Endothelial cell of umbilical vein (primary cell): ENCODE results near the gene OPCML. TPM values are rescaled to one million over a fixed set of nuclear protein-coding genes. Genes with fewer than 3 reads are reported as not detected.

Source experiments
- BruUV-seq: library from RNA; stranded (reverse); fragments of 400-500 nt; replicated peaks from 2 replicates; lab custom pipeline; 2021; lab: Mats Ljungman, UMichigan
- CTCF ChIA-PET: fragments of 300-600, 350-600 bp; sonication (Branson Sonifier 250); formaldehyde crosslinking; loops from one replicate; lab custom pipeline; 2021; ENCODE audit warnings: antibody characterized with exemption, inconsistent platforms; lab: Charles Lee
- POLR2A ChIA-PET: fragments of 300-600, 350-600 bp; sonication (Branson Sonifier 250); formaldehyde crosslinking; loops from one replicate; lab custom pipeline; 2021; ENCODE audit warnings: antibody characterized with exemption, inconsistent platforms; lab: Charles Lee
- DNase-seq: peaks from one replicate; pipeline ENCODE4 v3.0.0-alpha.2; 2011; ENCODE audit warnings: low read depth, low spot score
- FAIRE-seq: peaks from 2 replicates; lab custom pipeline; 2011; peaks lifted over from hg19 to GRCh38; lab: Jason Lieb, UNC
- H2AFZ ChIP-seq: 2 replicates; pipeline ENCODE4 v1.6.0; 2012; ENCODE audit warnings: low read depth, low read length, control low read depth, inconsistent platforms
- H3K27ac ChIP-seq: 2 replicates; pipeline ENCODE4 v1.5.1; 2011; ENCODE audit warnings: low read depth, mild to moderate bottlenecking, control low read depth, low read length, moderate library complexity; ENCODE audit not compliant: insufficient read depth
- H3K27me3 ChIP-seq, 2 experiments: 2 replicates each; pipeline versions ENCODE4 v1.6.0 to v1.6.1; 2011; ENCODE audit warnings: low read length in 2 of 2, mixed read lengths in 1 of 2; ENCODE audit not compliant: control insufficient read depth in 2 of 2, insufficient read depth in 2 of 2
- H3K36me3 ChIP-seq, 2 experiments: 2 replicates in 1 of 2; 3 replicates in 1 of 2; pipeline ENCODE4 v1.5.1; 2011; ENCODE audit warnings: low read length in 2 of 2, mild to moderate bottlenecking in 1 of 2, moderate library complexity in 1 of 2; ENCODE audit not compliant: control insufficient read depth in 2 of 2, insufficient read depth in 2 of 2; ENCODE audit errors: extremely low read depth in 1 of 2
- H3K4me1 ChIP-seq: 3 replicates; pipeline ENCODE4 v1.5.1; 2011; ENCODE audit warnings: mild to moderate bottlenecking, low read length; ENCODE audit not compliant: control insufficient read depth, insufficient read depth; ENCODE audit errors: extremely low read depth
- H3K4me2 ChIP-seq: 2 replicates; pipeline ENCODE4 v1.6.1; 2011; ENCODE audit warnings: low read length, control low read depth, mixed read lengths; ENCODE audit not compliant: insufficient read depth
- H3K4me3 ChIP-seq, 3 experiments: fragments of 200-600 bp in 1 of 3; sonication (generic), shearing (Covaris generic) in 1 of 3; replicated peaks in 1 of 3; 2 replicates each; pipeline ENCODE4 v1.5.1; 2011 to 2016; ENCODE audit warnings: control low read depth in 3 of 3, low read length in 3 of 3, mild to moderate bottlenecking in 2 of 3, inconsistent platforms in 1 of 3, low read depth in 1 of 3, moderate library complexity in 1 of 3; ENCODE audit not compliant: insufficient read depth in 1 of 3
- H3K79me2 ChIP-seq: 2 replicates; pipeline ENCODE4 v1.6.0; 2012; ENCODE audit warnings: low read length, inconsistent platforms; ENCODE audit not compliant: control insufficient read depth, insufficient read depth
- H3K9ac ChIP-seq: replicated peaks from 2 replicates; pipeline ENCODE3; 2011; ENCODE audit warnings: low read length, control low read depth; ENCODE audit not compliant: insufficient read depth; ENCODE audit errors: extremely low read depth
- H3K9me1 ChIP-seq: replicated peaks from 3 replicates; pipeline ENCODE4 v1.6.0; 2011; ENCODE audit warnings: mild to moderate bottlenecking, low read length; ENCODE audit not compliant: control insufficient read depth, insufficient read depth; ENCODE audit errors: extremely low read depth
- H3K9me3 ChIP-seq: replicated peaks from 2 replicates; pipeline ENCODE4 v1.5.1; 2012; ENCODE audit warnings: low read length, inconsistent platforms; ENCODE audit not compliant: control insufficient read depth, insufficient read depth
- H4K20me1 ChIP-seq: replicated peaks from 2 replicates; pipeline ENCODE3; 2011; ENCODE audit warnings: mild to moderate bottlenecking, low read length; ENCODE audit not compliant: control insufficient read depth, insufficient read depth; ENCODE audit errors: extremely low read depth
- EZH2 ChIP-seq: IDR thresholded peaks from 2 replicates; pipeline ENCODE4 v1.6.1; 2012; ENCODE audit warnings: borderline replicate concordance, low read depth, mild to moderate bottlenecking, moderate library complexity, low read length, inconsistent platforms; ENCODE audit not compliant: severe bottlenecking
- FOS ChIP-seq: IDR thresholded peaks from 2 replicates; pipeline ENCODE4 v1.6.1; 2011; ENCODE audit warnings: mild to moderate bottlenecking, low read length, moderate library complexity, borderline replicate concordance; ENCODE audit not compliant: insufficient read depth
- GATA2 ChIP-seq: IDR thresholded peaks from 2 replicates; pipeline ENCODE4 v1.7.0; 2011; ENCODE audit warnings: low read depth, mild to moderate bottlenecking, moderate library complexity, mixed read lengths, low read length; ENCODE audit not compliant: insufficient read length, insufficient read depth
- JUN ChIP-seq: IDR thresholded peaks from 2 replicates; pipeline ENCODE4 v1.6.1; 2011; ENCODE audit warnings: borderline replicate concordance, low read depth; ENCODE audit not compliant: insufficient read length, insufficient read depth
- MYC ChIP-seq: IDR thresholded peaks from one replicate; pipeline ENCODE4 v1.6.1; 2011; ENCODE audit warnings: mild to moderate bottlenecking, low read depth, low read length
- POLR2A ChIP-seq: IDR thresholded peaks from 2 replicates; pipeline ENCODE4 v1.6.1; 2012; ENCODE audit warnings: low read depth, mild to moderate bottlenecking, control low read depth, low read length
- POLR2AphosphoS5 ChIP-seq: IDR thresholded peaks from 2 replicates; pipeline ENCODE4 v1.6.1; 2012; ENCODE audit warnings: low read depth, mild to moderate bottlenecking, control low read depth, low read length, moderate library complexity; ENCODE audit not compliant: insufficient read depth
- dilution Hi-C: fragments of 300-500 bp; cut with MboI; formaldehyde crosslinking; loops from one replicate; pipeline ENCODE4 v1.15.0; 2019; ENCODE audit warnings: low sequenced_read_pairs; ENCODE audit not compliant: extremely low pct_ligation_motif_present
- intact Hi-C: fragments of 100-400 bp; cut with micrococcal nuclease; formaldehyde crosslinking; loops from one replicate; pipeline ENCODE4 v1.10.0; 2022
- polyA plus RNA-seq, 4 experiments: library from polyadenylated mRNA; depleted of rRNA in 3 of 4; stranded (reverse) in 3 of 4; unstranded in 1 of 4; fragments of >200 nt; gene quantifications; 2 replicates each; pipeline versions ENCODE4 v1.2.1 to v1.2.3, GENCODE V29; 2011 to 2012; ENCODE audit warnings: missing spikeins in 1 of 4
- total RNA-seq: library from RNA; stranded (reverse); gene quantifications from 2 replicates; pipeline ENCODE4 v1.2.3, GENCODE V29; 2021
- TF ChIP-seq, protein P1 (sequence below): IDR thresholded peaks from 2 replicates; pipeline ENCODE4 v1.6.1; 2011; ENCODE audit not compliant: insufficient read depth, insufficient read length
- TF ChIP-seq, protein P2 (sequence below), 2 donors: IDR thresholded peaks; 1 replicate in 1 of 2; 2 replicates in 1 of 2; pipeline ENCODE4 v1.5.1; 2011; ENCODE audit warnings: low read length in 2 of 2, mild to moderate bottlenecking in 2 of 2, moderate library complexity in 2 of 2, control low read depth in 1 of 2, inconsistent platforms in 1 of 2, low read depth in 1 of 2; ENCODE audit not compliant: insufficient read depth in 1 of 2; ENCODE audit errors: extremely low read depth in 1 of 2

The OPCML gene
- total and polyA plus RNA-seq, 2 donors (not counting 3 experiments of a cell fraction or from before 2014, with no cell fraction given) = not detected

DNA sequence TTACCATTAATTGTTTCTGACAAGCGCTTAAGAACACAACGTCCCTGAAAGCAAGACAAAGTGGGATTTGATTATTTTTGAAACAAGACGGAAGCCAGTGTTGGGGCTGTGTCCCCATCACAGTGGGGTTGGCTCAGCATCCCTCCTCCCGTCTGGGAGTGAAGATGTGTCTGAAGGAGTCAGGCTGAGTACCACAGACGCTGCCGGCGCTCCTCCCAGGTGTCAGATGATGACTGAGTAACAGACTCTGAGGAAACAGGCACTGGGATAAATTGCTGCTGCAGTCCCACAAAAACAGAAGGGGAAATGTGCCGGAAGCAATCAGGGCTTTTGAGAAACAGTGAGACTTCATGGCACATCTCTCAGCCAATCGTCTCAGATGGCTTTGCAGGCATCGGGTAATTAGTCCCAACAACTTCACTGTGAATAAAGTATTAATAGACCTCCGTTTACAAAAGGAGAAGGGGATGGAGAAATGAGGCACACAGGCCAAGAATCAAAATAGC is 266.7 kb downstream of the OPCML start:
- H3K27me3 ChIP-seq = no peaks in the 10 kb centered on the region
- dilution Hi-C loops = no loop called here
- CTCF ChIA-PET = no interaction called here
- TF ChIP-seq MYC (no peak), EZH2 (no peak), POLR2AphosphoS5 (no peak), POLR2A (no peak), FOS (no peak), JUN (no peak), GATA2 (no peak)
- TF ChIP-seq, protein P1, sequence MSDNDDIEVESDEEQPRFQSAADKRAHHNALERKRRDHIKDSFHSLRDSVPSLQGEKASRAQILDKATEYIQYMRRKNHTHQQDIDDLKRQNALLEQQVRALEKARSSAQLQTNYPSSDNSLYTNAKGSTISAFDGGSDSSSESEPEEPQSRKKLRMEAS = no peak
- TF ChIP-seq, protein P2, sequence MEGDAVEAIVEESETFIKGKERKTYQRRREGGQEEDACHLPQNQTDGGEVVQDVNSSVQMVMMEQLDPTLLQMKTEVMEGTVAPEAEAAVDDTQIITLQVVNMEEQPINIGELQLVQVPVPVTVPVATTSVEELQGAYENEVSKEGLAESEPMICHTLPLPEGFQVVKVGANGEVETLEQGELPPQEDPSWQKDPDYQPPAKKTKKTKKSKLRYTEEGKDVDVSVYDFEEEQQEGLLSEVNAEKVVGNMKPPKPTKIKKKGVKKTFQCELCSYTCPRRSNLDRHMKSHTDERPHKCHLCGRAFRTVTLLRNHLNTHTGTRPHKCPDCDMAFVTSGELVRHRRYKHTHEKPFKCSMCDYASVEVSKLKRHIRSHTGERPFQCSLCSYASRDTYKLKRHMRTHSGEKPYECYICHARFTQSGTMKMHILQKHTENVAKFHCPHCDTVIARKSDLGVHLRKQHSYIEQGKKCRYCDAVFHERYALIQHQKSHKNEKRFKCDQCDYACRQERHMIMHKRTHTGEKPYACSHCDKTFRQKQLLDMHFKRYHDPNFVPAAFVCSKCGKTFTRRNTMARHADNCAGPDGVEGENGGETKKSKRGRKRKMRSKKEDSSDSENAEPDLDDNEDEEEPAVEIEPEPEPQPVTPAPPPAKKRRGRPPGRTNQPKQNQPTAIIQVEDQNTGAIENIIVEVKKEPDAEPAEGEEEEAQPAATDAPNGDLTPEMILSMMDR (IDR thresholded peaks at IDR 0.05; ENCODE audit: extremely low read depth in 1 of 2, insufficient read depth in 1 of 2, low read depth in 1 of 2, low read length in 2 of 2) = no peak
- no peak overlapping the region for H3K4me3 ChIP-seq
- H3K27ac ChIP-seq = no peak overlapping the region
- no peaks in the 10 kb centered on the region for H4K20me1 ChIP-seq
- intact Hi-C loops = no loop called here
- no TSS peak for BruUV-seq
- no peaks in the 10 kb centered on the region for H3K4me1 ChIP-seq
- no peak overlapping the region for H2AFZ ChIP-seq
- H3K9me1 ChIP-seq = no peaks in the 10 kb centered on the region
- H3K79me2 ChIP-seq = no peaks in the 10 kb centered on the region
- no peak overlapping the region for H3K4me2 ChIP-seq
- POLR2A ChIA-PET = no interaction called here
- H3K9ac ChIP-seq = no peak overlapping the region
- H3K9me3 ChIP-seq = peaks cover 10% of the 10 kb centered on the region
- FAIRE-seq (no peak), DNase-seq (no peak)
- H3K36me3 ChIP-seq = no peaks in the 10 kb centered on the region
